AG04450 (cell line): Measurements from ENCODE around the gene VSIG1. TPM values are rescaled to one million over a fixed set of nuclear protein-coding genes. Genes with fewer than 3 reads are reported as not detected.

Source experiments
- CTCF ChIA-PET: fragments of 300-600, 350-600 bp; formaldehyde crosslinking; extraction: SDS; loops from one replicate; lab custom pipeline; 2022; ENCODE audit warnings: antibody characterized with exemption, inconsistent platforms; lab: Charles Lee
- POLR2A ChIA-PET: fragments of 350-600 bp; formaldehyde crosslinking; extraction: SDS; loops from one replicate; lab custom pipeline; 2021; ENCODE audit warnings: antibody characterized with exemption, inconsistent platforms; lab: Yijun Ruan, JAX
- DNase-seq: peaks from one replicate; pipeline ENCODE4 v3.0.0-alpha.2; 2011; ENCODE audit warnings: low read depth, low spot score
- H3K27ac ChIP-seq: one replicate; pipeline ENCODE4 v1.5.1; 2012; ENCODE audit warnings: low read depth, low read length, control low read depth
- H3K27me3 ChIP-seq: one replicate; pipeline ENCODE4 v1.6.0; 2012; ENCODE audit warnings: low read length; ENCODE audit not compliant: control insufficient read depth, insufficient read depth
- H3K4me3 ChIP-seq: 2 replicates; pipeline ENCODE4 v1.5.1; 2011; ENCODE audit warnings: mild to moderate bottlenecking, low read depth, low read length, control low read depth
- H3K9me3 ChIP-seq: 2 replicates; pipeline ENCODE4 v1.5.1; 2012; ENCODE audit warnings: low read length; ENCODE audit not compliant: control insufficient read depth, insufficient read depth
- CTCF ChIP-seq: IDR thresholded peaks from 2 replicates; pipeline ENCODE4 v1.5.1; 2011; ENCODE audit warnings: low read depth, low read length, control low read depth, inconsistent platforms
- polyA plus RNA-seq: library from polyadenylated mRNA; depleted of rRNA; stranded (reverse); fragments of >200 nt; gene quantifications from 2 replicates; pipeline ENCODE4 v1.2.3, GENCODE V29; 2011

The VSIG1 gene
- polyA plus RNA-seq, 1 experiment, result 0.10 TPM

GRCh38 chrX:108090491-108091263 lies 45.8 kb downstream of the VSIG1 start:
- Histone ChIP-seq H3K27me3 (no peaks in the 10 kb centered on the region), H3K9me3 (no peaks in the 10 kb centered on the region), H3K27ac (peak overlapping the region; percentile 87), H3K4me3 (peak overlapping the region; percentile 72)
- no peak for TF ChIP-seq CTCF
- POLR2A ChIA-PET, result no interaction called here
- CTCF ChIA-PET, result no interaction called here
- DNase-seq, result no peak

- Histone ChIP-seq H3K9me3 (no peaks in the 10 kb centered on the region), H3K4me3 (peak within 1 kb of the TSS; percentile 72), H3K27me3 (no peaks in the 10 kb centered on the region), H3K27ac (peak within 1 kb of the TSS; percentile 87)
- DNase-seq, result peak; percentile 86
- POLR2A ChIA-PET, result interaction anchor here (0.6 to 0.9 kb wide), 2 partner anchors 32 to 266 kb away, joined by 3 to 4 read pairs; partner anchors contain the start of gene MID2
- CTCF ChIA-PET, result interaction anchor here (0.6 kb wide), 1 partner anchor 142 kb away, joined by 3 read pairs; no protein-coding TSS in a partner anchor
- no peak for TF ChIP-seq CTCF
Observed at GRCh38 chrX:108091264-108091877, 46.5 kb downstream of the VSIG1 start, which contains the start of the genes ATG4A and PSMD10. Gene ATG4A, plus strand, starts transcription at chrX:108091778. Its CDS starts 49 bp downstream, at chrX:108091827. Gene PSMD10, minus strand, starts transcription at chrX:108091542. Its CDS starts 22 bp downstream, at chrX:108091520.

- CTCF ChIA-PET, result interaction anchor here (0.6 kb wide), 1 partner anchor 142 kb away, joined by 3 read pairs; no protein-coding TSS in a partner anchor
- H3K27me3 ChIP-seq, result no peaks in the 10 kb centered on the region
- POLR2A ChIA-PET, result interaction anchor here (0.6 to 0.9 kb wide), 2 partner anchors 31 to 266 kb away, joined by 3 to 4 read pairs; partner anchors contain the start of gene MID2
- no peak for DNase-seq
- no peak overlapping the region for H3K27ac ChIP-seq
- TF ChIP-seq CTCF, result no peak
- no peaks in the 10 kb centered on the region for H3K9me3 ChIP-seq
- H3K4me3 ChIP-seq, result peak overlapping the region; percentile 71
Observed at GRCh38 chrX:108091878-108092291, 47.0 kb downstream of the VSIG1 start.

DNA sequence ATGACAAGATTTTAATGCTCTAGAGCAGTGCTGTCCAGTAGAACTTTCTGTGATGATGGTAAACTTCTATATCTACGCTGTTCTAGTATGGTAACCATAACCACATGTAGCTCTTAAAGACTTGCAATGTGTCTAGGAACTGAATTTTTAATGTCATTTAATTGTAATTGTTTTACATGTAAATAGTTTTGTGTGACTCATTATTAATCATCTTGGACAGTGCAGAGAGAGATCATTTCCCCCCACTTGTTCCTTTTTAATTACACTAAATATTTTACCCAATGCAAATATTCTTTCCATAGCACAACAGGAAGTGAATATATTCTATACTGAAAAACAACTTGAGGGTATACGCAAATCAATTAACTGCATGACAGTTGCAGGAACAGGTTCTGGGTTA lies 52.5 kb downstream of the VSIG1 start:
- Histone ChIP-seq H3K27me3 (no peaks in the 10 kb centered on the region), H3K9me3 (no peaks in the 10 kb centered on the region), H3K4me3 (no peak overlapping the region), H3K27ac (no peak overlapping the region)
- no peak for TF ChIP-seq CTCF
- CTCF ChIA-PET, result no interaction called here
- POLR2A ChIA-PET, result no interaction called here
- no peak for DNase-seq
